SK-N-DZ (cell line): ENCODE measurements around the gene OR7A10.
"Not testable (repeated sequence)": the region's sequence is repeated elsewhere in the genome, so short reads cannot be mapped to it uniquely, and the experiment has no call there.

Experiments
- DNase-seq: peaks from one replicate; pipeline ENCODE4 v3.0.0-alpha.2; 2015; ENCODE audit warnings: low spot score
- small RNA-seq, 2 experiments: library from RNA; depleted of rRNA; stranded (forward); fragments of <200 nt; gene quantifications; one replicate each; pipeline ENCODE3, GENCODE V24; 2014

OR7A10 gene

DNA sequence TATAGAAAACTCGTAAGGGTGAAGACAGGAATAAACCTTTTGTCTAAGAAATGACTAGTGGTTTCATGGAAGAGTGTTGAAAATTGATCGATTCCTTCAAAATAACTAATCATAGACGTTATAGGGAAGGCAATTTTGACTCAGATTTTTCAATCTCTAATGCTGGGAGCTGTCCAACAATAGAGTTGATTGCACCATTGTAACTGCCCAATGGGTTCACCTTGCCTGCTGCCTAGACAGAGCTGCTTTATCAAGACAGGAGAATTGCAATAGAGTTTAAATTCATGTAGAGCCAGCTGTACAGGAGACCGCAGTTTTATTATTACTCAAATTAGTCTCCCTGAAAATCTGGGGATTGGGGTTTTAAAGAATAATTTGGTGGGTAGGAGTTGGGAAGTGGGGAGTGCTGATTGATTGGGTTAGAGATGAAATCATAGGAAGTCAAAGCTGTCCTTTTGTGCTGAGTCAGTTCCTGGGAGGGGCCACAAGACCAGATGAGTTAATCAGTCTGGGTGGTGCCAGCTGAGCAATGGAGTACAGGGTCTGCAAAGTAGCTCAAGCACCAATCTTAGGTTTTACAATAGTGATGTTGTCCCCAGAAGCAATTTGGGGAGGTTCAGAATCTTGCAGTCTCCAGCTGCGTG lies 53.5 kb downstream of the OR7A10 start:
- no peak for DNase-seq

DNA sequence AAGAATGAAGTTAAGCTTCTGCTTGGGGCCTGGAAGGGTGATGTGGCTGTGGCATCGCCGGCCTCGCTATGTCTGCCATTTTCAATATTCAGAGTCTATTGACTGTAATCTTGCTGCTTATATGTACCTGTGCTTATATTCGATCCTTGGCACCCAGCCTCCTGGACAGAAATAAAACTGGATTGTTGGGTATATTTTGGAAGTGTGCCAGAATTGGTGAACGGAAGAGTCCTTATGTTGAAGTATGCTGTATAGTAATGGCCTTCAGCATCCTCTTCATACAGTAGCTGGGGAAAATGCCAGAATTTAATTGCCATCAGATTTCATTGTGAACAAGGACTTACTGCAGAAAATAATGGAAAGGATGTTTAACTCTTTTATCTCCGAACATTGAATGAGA lies 56.5 kb downstream of the OR7A10 start:
- not testable (repeated sequence) for DNase-seq

Small RNAs within 50 kb of the gene (small RNA-seq; reads per million reads assigned to genes)
- gene AC005255.1, result 0 to 0.04 reads per million in 2 experiments
- gene OR7A18P, result 0 reads per million in 2 experiments
